T-helper 2 cell (primary cell): ENCODE measurements around the gene PCID2.
A peak's percentile ranks its signal among the peaks of the same experiment; 100 is the strongest.
"Not testable (repeated sequence)": the region's sequence is repeated elsewhere in the genome, so short reads cannot be mapped to it uniquely, and the experiment has no call there.

Experiments
- DNase-seq, 5 experiments: peaks; one replicate each; pipeline versions ENCODE4 v3.0.0 to v3.0.0-alpha.2; 2012 to 2022
- total RNA-seq, 2 donors: gene quantifications; one replicate each; lab custom pipeline; 2026; lab: John Stamatoyannopoulos, UW

PCID2 gene
- total RNA-seq, result 37.7 to 61.8 reads per million in 2 donors

DNA sequence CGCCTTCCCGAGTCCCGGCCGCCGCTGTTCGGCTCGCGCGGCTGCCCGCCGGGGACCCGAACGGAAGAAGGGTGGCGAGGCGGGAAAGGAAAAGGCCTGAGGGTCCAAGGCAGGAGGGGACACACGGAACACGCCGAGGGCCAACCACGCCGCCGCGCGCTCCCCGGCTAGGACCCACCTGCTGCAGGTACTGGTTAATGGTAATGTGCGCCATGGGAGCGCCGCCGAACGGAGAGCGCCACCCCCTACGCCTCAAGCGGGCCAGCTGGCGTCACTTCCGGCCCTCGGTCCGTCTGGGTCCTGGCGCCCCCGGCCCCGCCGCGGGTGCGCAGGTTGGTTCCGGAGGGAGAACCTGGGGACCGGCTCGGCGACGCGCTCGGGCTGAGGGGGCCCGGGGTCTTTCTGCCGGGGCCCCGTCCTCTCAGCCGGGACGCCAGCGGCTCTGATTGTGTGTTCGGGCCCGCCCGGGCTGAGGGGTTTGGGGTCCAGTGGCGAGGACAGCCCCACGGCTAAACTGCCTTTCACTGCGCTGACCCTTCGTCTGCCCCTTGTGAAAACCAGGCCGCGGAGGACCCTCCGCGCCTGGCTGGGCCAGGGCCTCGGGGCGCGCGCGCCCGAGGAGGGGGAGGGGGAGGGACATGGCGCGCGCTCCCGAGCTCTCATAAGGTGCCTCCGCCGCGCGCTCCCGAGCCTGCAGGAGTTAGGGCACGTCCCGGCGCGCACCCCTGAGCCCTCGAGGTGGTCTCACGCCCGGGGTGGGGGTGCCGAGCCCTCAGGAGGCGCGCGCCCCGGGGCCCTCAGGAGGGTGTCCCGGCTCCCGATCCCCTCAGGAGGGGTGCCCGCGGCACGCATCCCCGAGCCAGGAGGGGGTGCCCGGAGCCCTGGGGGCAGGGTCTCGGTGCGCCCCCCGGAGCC, at the start of gene PCID2:
TSS of gene PCID2 (minus strand) at position 249 of the 915 bp plus-strand sequence. CDS start at position 214, 35 bp downstream.
- peak; percentile 76 to 96 (median 85) for DNase-seq

DNA sequence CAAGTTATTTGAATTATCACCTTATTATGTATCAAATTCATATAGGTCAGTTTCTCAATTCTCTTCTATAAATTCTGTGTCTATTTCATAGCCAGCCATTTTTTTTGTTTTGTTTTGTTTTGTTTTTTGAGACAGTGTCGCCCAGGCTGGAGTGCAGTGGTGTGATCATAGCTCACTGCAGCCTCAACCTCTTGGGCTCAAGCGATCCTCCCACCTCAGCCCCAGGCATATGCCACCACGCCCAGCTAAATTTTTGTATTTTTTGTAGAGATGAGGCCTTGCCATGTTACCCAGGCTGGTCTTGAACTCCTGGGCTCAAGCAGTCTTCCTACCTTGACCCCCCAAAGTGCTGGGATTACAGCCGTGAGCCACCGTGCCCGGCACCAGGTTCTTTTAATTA, 49.4 kb upstream of the PCID2 start:
- not testable (repeated sequence) for DNase-seq

- DNase-seq, result no peak
Observed at GRCh38 chr13:113252516-113253095, 44.1 kb upstream of the PCID2 start.

DNA sequence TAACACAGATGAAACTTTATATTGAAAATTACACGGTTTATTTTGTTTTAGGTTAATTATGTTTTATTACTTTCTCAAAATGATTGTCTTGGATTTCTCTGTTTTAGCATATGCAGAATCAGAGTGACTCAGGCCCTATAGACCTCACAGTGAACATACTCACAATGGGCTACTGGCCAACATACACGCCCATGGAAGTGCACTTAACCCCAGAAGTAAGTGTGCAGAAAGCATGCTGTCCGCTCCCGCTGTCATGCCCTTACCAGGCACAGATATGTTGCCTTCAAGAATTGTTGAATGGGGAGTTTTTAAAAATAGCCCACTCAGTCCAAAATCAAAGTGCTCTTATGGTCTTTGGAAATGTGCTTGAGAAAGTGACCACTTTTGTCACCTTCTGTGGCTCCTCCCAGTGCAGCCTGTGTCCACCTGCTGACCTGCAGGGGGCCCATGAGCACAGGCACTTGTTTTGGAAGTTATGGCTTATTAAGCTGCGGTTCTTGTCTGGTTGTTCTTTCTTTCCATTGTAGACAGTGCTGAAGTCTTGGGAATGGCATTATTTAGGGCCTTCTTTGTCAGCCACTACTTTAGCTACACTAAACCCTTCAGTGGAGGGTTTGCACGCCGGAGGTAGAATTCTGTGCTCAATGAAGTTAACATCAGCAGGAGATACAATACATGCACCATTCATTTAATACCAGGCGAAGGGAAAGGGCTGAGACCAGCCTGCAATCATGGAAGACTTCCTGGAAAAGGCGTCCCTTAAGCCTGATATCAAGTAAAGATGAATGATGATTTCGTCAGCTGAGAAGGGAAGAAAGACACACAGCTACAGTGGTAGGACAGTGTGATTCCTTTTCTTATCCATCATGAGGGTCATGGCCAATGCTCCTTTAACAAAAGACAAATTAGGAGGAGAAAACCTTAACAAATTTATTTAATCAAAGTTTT, 37.7 kb upstream of the PCID2 start:
- no peak for DNase-seq

- DNase-seq, result no peak
Observed at GRCh38 chr13:113243847-113244246, 35.4 kb upstream of the PCID2 start.

GRCh38 chr13:113241623-113242022, 33.2 kb upstream of the PCID2 start:
- not testable (repeated sequence) for DNase-seq

DNA sequence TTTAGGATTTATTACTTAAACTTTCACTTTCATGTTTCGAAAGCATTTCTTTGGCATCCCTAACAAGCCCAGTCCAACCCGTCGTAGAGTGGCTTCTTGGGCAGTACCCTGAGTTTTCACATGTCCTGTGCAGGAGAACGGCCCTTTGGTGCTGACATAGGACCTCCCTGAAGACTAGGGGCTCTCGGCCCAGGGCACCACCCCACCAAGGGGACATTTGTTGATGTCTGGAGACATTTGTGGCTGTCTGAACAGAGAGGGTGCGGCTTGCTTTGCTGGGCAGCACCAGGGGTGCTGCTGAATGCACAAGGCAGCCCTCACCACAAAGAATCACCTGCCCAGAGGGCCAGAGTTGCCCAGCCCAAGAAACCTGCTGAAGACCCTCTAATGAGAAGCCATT, 31.5 kb upstream of the PCID2 start:
- DNase-seq, result no peak

GRCh38 chr13:113239357-113239756, 30.9 kb upstream of the PCID2 start:
- no peak for DNase-seq

GRCh38 chr13:113238536-113238935, 30.1 kb upstream of the PCID2 start:
- DNase-seq, result no peak

DNA sequence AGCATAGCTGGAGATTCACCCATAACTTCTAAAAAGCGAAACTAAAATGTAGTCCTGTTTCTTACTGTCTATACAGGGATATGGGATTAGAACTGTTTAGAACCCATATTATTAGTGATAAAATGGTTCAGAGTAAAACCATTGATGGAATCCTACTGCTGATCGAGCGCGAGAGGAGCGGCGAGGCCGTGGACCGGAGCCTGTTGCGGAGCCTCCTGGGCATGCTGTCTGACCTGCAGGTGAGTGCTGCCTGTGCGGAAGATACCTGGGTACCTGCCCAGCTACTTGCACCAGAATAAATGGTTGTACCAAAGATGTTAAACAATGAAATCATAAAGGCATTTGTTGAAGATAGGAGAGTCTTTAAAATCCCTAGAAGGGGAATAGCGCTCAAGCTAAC, 24.6 kb upstream of the PCID2 start:
- no peak for DNase-seq

DNA sequence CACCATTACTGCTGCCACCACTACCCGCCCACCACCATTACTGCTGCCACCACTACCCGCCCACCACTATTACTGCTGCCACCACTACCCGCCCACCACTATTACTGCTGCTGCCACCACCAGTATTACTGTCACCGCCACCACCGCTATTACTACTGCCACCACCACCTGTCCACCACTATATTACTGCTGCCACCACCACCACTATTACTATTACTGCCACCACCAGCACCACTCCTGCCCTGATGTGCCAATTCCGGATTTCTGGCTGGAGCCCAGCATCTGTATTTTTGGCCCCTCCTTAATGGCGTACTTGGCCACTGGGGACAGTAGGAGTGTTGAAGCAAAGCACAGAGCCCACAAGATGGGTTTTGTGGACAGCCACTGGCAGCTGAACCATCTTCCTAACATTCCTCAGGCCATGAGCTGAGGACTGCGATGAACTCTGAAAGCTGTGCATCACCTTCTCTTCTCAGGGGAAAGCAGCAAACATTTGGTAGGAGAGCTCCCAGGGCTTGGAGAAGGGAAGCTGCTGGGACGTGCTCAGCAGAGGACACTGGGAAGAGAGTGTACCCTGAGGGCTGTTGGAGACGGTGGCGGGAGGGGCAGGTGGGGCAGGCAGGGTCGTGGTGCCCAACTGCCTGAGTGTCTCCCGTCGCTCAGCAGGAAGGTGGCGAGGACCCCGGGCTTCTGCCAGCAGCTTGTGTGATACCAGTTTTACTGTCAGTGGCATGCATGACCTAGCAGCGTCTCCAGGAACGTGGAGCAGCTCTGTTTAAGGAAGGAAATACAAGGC, 23.9 kb upstream of the PCID2 start:
- no peak for DNase-seq

- DNase-seq, result no peak
Observed at GRCh38 chr13:113231306-113232207, 23.1 kb upstream of the PCID2 start.

DNA sequence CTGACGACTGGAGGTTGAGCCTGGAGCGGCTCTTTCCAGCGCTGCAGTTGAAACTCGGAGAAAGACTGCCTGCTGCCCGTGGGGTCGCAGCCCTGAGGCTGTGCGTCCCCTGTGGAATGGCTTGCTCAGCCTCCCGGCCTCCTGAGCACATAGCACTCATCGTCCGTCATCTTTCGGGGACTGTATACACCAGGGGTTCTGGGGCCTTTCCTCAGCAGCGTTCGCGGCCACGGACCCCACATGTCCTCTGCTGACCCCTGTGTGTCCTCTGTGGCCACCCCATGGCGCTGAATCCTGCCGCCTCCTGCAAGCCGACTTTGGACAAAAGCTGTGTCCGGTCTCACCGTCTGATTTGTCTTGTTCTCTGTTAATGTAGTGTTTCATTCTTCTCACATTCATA, 21.3 kb upstream of the PCID2 start:
- no peak for DNase-seq

DNA sequence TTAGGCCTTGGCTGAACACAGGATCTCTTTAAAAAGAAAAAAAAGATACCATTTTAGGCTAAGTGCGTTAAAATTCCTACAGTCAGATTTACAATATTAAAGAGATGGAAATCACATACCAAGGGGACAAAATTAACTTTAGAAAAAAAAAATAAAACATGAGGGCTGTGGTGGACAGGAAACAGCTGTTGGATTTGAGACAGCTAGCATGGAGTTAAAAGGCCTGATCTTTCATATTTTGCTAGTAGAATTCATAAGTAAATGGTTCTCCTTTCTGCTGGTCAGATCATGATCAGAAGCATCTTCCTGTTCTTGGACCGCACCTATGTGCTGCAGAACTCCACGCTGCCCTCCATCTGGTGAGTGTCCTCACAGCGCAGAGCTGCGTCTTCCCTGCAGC, 20.7 kb upstream of the PCID2 start:
- DNase-seq, result no peak

- DNase-seq, result no peak
Observed at GRCh38 chr13:113226873-113227450, 18.5 kb upstream of the PCID2 start.

DNA sequence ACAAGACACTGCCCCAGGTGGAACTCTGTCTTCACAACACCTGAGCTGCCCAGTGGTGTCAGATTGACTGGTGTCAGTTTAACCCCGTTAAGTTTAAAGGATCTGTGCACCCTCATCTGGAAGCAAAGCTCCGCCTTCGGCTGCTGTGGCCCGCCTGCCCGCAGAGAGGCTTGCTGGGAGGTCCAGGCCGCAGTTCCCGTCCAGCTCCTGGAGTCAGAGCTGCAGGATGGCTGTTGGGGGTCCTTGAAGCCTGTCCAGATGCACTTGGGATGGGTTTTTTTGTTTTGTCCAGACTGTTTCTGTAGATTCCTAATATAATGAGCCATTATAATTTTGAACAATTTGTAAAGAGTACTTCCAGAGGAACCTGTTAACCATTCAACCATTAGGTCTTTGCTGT, 17.0 kb upstream of the PCID2 start:
- no peak for DNase-seq

- DNase-seq, result no peak
Observed at GRCh38 chr13:113224486-113224885, 16.0 kb upstream of the PCID2 start.

DNA sequence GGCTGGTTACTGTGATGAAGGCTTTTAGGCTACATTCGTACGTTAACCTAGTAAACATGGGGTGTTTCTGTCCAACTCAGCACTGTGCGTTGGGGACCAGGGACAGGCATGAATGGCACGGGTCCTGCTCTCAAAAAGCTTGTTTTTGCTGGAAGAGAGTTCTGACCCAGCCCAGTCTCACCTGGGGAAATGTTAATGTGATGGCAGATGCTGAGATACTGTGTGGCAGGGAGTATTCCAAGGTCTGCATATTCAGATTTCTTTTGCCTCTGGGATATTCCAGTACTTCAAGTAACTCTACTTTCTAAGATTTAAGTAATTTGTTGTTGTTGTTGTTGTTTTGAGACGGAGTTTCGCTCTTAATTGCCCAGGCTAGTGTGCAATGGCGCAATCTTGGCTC, 14.6 kb upstream of the PCID2 start:
- DNase-seq, result no peak

- DNase-seq, result no peak
Observed at GRCh38 chr13:113220877-113221276, 12.4 kb upstream of the PCID2 start.

DNA sequence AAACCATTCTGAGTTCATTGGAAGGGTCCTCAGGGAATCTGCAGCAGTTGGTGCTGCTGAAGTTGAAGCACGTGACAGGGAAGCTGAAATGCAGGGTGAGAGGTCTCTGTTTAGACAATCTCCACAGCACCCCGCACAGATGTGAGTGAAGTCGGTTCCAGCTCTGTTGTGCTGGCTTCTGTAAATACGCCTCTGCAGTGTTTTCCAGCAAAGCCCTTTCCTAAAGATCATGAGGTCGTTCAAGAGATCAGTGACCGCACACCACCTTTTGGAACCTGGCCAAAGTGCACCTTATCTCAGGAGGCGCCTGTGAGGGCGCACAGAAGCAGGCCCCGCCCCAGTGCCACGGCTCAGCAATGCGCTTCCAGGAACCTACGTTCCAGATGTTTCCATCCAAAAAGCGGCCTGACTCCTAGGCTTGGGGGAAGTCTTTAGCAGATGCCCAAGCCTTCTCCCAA, 11.7 kb upstream of the PCID2 start:
- DNase-seq, result no peak
